ENCODE results near the gene CDHR3. TPM values are rescaled to one million over a fixed set of nuclear protein-coding genes. Genes with fewer than 3 reads are reported as not detected.

The CDHR3 gene
- total and polyA plus RNA-seq, 2 of the 8 experiments (the other 6 are each of a cell fraction or from before 2014, with no cell fraction given) = 6.4 to 6.8 TPM

DNA sequence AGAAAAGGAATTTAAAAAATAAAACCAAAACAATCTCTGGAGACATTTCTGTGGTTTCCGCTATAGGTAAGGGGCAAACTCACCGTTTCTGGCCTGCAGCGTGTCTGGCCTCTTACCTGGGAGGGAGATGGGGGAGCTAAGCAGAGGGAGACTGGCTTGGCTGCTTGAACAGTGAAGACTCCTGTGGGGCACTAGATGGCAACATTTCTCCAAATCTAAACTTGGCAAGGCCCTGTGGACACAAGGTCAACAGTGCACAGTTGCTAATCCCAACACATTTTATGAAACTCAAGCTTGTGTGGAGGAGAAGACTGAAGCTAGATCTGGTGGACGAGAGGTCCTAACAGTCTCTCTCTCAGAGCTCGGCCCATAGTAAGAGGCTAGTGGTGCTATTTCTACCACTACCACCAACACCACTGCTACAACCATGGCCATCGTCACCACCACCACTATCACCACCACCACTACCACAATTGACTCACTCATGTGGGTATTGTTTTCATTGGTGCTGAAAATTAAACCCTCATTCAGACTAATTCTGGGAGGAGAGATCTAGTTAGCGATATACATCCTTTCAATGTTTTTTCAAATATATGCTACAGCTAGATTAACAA is 28.4 kb upstream of the CDHR3 start:
- H3K56ac ChIP-seq (replicated peaks; ENCODE audit: insufficient read length, low read depth, low read length) = no peak overlapping the region
- no peaks in the 10 kb centered on the region for H3K36me3 ChIP-seq (ENCODE audit: control insufficient read depth in 2 of 4, insufficient read depth in 4 of 4, low read length in 3 of 4)
- H2AK5ac ChIP-seq (ENCODE audit: low read depth, low read length) = no peak overlapping the region
- H3K9me3 ChIP-seq (ENCODE audit: insufficient read depth in 2 of 2, low read depth in 1 of 2, low read length in 1 of 2) = no peaks in the 10 kb centered on the region
- no peak overlapping the region for H3K23ac ChIP-seq (ENCODE audit: insufficient read length)
- peak overlapping the region; percentile 68; the same call in 1 of the 2 replicates for H2BK20ac ChIP-seq (ENCODE audit: low read length)
- no peak overlapping the region for H3K4ac ChIP-seq (replicated peaks; ENCODE audit: insufficient read length, low read depth, low read length)
- no peak overlapping the region for H3K27ac ChIP-seq (ENCODE audit: low read depth, low read length)
- H3K9ac ChIP-seq (replicated peaks in 1 of 4; ENCODE audit: extremely low read depth in 1 of 4, low read depth in 3 of 4, low read length in 3 of 4) = no peak overlapping the region
- H2BK15ac ChIP-seq (ENCODE audit: low read length) = no peak overlapping the region
- H3K79me2 ChIP-seq (ENCODE audit: control insufficient read depth in 1 of 2, insufficient read depth in 2 of 2, low read length in 2 of 2) = no peaks in the 10 kb centered on the region
- H2BK5ac ChIP-seq (ENCODE audit: low read depth, low read length) = no peak overlapping the region
- H3K79me1 ChIP-seq (ENCODE audit: low read depth, low read length) = no peaks in the 10 kb centered on the region
- no peak overlapping the region for H2BK12ac ChIP-seq (ENCODE audit: low read depth, low read length)
- H3K18ac ChIP-seq (ENCODE audit: extremely low read depth, low read length) = no peak overlapping the region
- H2BK120ac ChIP-seq (replicated peaks; ENCODE audit: low read depth, low read length) = no peak overlapping the region
- H3K4me3 ChIP-seq (ENCODE audit: extremely low read depth in 1 of 4, insufficient read depth in 2 of 4, low read depth in 3 of 4, low read length in 4 of 4) = no peak overlapping the region
- H4K5ac ChIP-seq (ENCODE audit: insufficient read length, low read depth, low read length) = no peak overlapping the region
- H4K91ac ChIP-seq (replicated peaks; ENCODE audit: insufficient read length, low read length) = peak overlapping the region; percentile 45
- no peak overlapping the region for H3K14ac ChIP-seq (ENCODE audit: insufficient read length)
- H3K4me1 ChIP-seq (replicated peaks in 1 of 4; ENCODE audit: control insufficient read depth in 3 of 4, insufficient read depth in 4 of 4, low read length in 3 of 4) = peaks cover 0 to 4% (median under 1%) of the 10 kb centered on the region in 4 experiments; a peak in 2 of 7 replicates
- H4K20me1 ChIP-seq (replicated peaks in 1 of 2; ENCODE audit: control insufficient read depth in 1 of 2, insufficient read depth in 2 of 2, low read length in 2 of 2) = no peaks in the 10 kb centered on the region
- 88% methylated on average over 7 of the region's 7 CpGs; no CpG with 5 or more reads in 1 of the 2 experiments for WGBS, 2 experiments (ENCODE audit: extremely low coverage in 1 of 2, insufficient coverage in 1 of 2, insufficient read length in 1 of 2, insufficient replicate concordance in 2 of 2, low coverage in 1 of 2, low lambda C conversion rate in 2 of 2, missing lambda C conversion rate in 1 of 2)
- peak in 1 of 2 experiments; percentile 38 for DNase-seq (ENCODE audit: low read depth in 1 of 2, low spot score in 2 of 2)
- POLR2A ChIA-PET (ENCODE audit: partially characterized antibody) = interaction anchor here (0.7 to 1.3 kb wide), 3 partner anchors 56 to 75 kb away, joined by 3 to 5 read pairs (median 3); no protein-coding TSS in a partner anchor
- TF ChIP-seq JUND (IDR thresholded peaks at IDR 0.05; ENCODE audit: low read length) (no peak), CEBPB (IDR thresholded peaks at IDR 0.05; ENCODE audit: low read depth, low read length) (no peak), BRCA1 (IDR thresholded peaks at IDR 0.05; ENCODE audit: low read depth, low read length) (no peak), JUN (IDR thresholded peaks at IDR 0.05; ENCODE audit: low read depth, low read length) (no peak), CBX5 (IDR thresholded peaks at IDR 0.05; ENCODE audit: low read depth, low read length) (no peak), RAD21 (IDR thresholded peaks at IDR 0.05 in 1 of 2, conservative IDR thresholded peaks at IDR 0.05 in 1 of 2; ENCODE audit: low read depth in 2 of 2, low read length in 2 of 2) (peak; percentile 91 to 94), CREB1 (IDR thresholded peaks at IDR 0.05) (no peak)
- TF ChIP-seq, protein P1, sequence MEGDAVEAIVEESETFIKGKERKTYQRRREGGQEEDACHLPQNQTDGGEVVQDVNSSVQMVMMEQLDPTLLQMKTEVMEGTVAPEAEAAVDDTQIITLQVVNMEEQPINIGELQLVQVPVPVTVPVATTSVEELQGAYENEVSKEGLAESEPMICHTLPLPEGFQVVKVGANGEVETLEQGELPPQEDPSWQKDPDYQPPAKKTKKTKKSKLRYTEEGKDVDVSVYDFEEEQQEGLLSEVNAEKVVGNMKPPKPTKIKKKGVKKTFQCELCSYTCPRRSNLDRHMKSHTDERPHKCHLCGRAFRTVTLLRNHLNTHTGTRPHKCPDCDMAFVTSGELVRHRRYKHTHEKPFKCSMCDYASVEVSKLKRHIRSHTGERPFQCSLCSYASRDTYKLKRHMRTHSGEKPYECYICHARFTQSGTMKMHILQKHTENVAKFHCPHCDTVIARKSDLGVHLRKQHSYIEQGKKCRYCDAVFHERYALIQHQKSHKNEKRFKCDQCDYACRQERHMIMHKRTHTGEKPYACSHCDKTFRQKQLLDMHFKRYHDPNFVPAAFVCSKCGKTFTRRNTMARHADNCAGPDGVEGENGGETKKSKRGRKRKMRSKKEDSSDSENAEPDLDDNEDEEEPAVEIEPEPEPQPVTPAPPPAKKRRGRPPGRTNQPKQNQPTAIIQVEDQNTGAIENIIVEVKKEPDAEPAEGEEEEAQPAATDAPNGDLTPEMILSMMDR (IDR thresholded peaks at IDR 0.05; ENCODE audit: control extremely low read depth in 1 of 3, insufficient read depth in 1 of 3, low read depth in 1 of 3, low read length in 3 of 3) = peak; percentile 48 to 80 (median 78)
- no peak overlapping the region for H4K8ac ChIP-seq (ENCODE audit: extremely low read depth, insufficient read depth, low read length)
- no peaks in the 10 kb centered on the region for H3K27me3 ChIP-seq (replicated peaks in 1 of 4; ENCODE audit: control insufficient read depth in 3 of 4, extremely low read depth in 1 of 4, insufficient read depth in 3 of 4, low read length in 3 of 4)
- no peak overlapping the region for H2AFZ ChIP-seq (ENCODE audit: low read length)
- no peak for FAIRE-seq
- no peaks in the 10 kb centered on the region; the same call in 1 of the 2 replicates for H3K23me2 ChIP-seq (ENCODE audit: low read depth, low read length)
- H3K4me2 ChIP-seq (ENCODE audit: insufficient read depth in 1 of 2, low read depth in 2 of 2, low read length in 2 of 2) = no peak overlapping the region
- CTCF ChIA-PET (ENCODE audit: partially characterized antibody) = interaction anchor here (0.7 to 5.4 kb wide), 67 partner anchors 8 to 433 kb away, joined by 3 to 119 read pairs (median 5); partner anchors contain the start of gene CDHR3
